HepG2 (cell line): ENCODE measurements around the gene PLK3. TPM values are rescaled to one million over a fixed set of nuclear protein-coding genes. Genes with fewer than 3 reads are reported as not detected.

Experiments
- CREB1 ChIP-seq, 2 experiments: fragments of 450-650 bp in 1 of 2; IDR thresholded peaks; 2 replicates each; pipeline ENCODE4 v1.6.1; 2016 to 2017; ENCODE audit warnings: control low read depth in 1 of 2, mild to moderate bottlenecking in 1 of 2, missing compliant biosample characterization in 1 of 2, missing genetic modification characterization in 1 of 2
- CREB3 ChIP-seq: sonication (generic); formaldehyde crosslinking; IDR thresholded peaks from 2 replicates; pipeline ENCODE4 v1.5.0; 2020; ENCODE audit warnings: missing genetic modification reagents
- E2F1 ChIP-seq: sonication (generic); formaldehyde crosslinking; IDR thresholded peaks from 2 replicates; pipeline ENCODE4 v1.5.0; 2020; ENCODE audit warnings: missing genetic modification reagents
- ETV6 ChIP-seq: sonication (generic); formaldehyde crosslinking; conservative IDR thresholded peaks from 2 replicates; pipeline ENCODE4 v1.4.0; 2020; ENCODE audit warnings: missing genetic modification reagents
- FOXA3 ChIP-seq: IDR thresholded peaks from 2 replicates; pipeline ENCODE4 v1.6.1; 2016; ENCODE audit warnings: missing genetic modification reagents, missing compliant biosample characterization
- XBP1 ChIP-seq: sonication (generic); formaldehyde crosslinking; IDR thresholded peaks from 2 replicates; pipeline ENCODE4 v1.5.0; 2020; ENCODE audit warnings: missing genetic modification reagents
- YEATS4 ChIP-seq: sonication (generic); formaldehyde crosslinking; IDR thresholded peaks from 2 replicates; pipeline ENCODE4 v1.4.0; 2020; ENCODE audit warnings: missing genetic modification reagents, borderline replicate concordance
- ZBTB3 ChIP-seq: sonication (generic); formaldehyde crosslinking; IDR thresholded peaks from 2 replicates; pipeline ENCODE4 v1.4.0; 2020; ENCODE audit warnings: low read depth, mild to moderate bottlenecking, moderate library complexity, missing genetic modification reagents, borderline replicate concordance
- ZNF142 ChIP-seq: sonication (generic); formaldehyde crosslinking; IDR thresholded peaks from 2 replicates; pipeline ENCODE4 v1.4.0; 2020; ENCODE audit warnings: missing genetic modification reagents
- ZNF292 ChIP-seq: sonication (generic); formaldehyde crosslinking; IDR thresholded peaks from 2 replicates; pipeline ENCODE4 v1.8.1; 2022; ENCODE audit warnings: mild to moderate bottlenecking, low read depth, missing genetic modification reagents, borderline replicate concordance
- ZNF510 ChIP-seq: sonication (generic); formaldehyde crosslinking; IDR thresholded peaks from 2 replicates; pipeline ENCODE4 v1.4.0; 2020; ENCODE audit warnings: low read depth, mild to moderate bottlenecking, missing genetic modification reagents
- ZSCAN20 ChIP-seq: sonication (generic); formaldehyde crosslinking; IDR thresholded peaks from 2 replicates; pipeline ENCODE4 v1.4.0; 2020; ENCODE audit warnings: missing genetic modification reagents, mild to moderate bottlenecking, borderline replicate concordance
- polyA plus RNA-seq, 8 experiments: library from polyadenylated mRNA; depleted of rRNA in 3 of 8; stranded (reverse) in 7 of 8; unstranded in 1 of 8; fragments of >200 nt; fragmentation: Illumina TruSeq in 4 of 8; extraction: Trizol in 4 of 8; gene quantifications; 2 replicates each; pipeline versions ENCODE4 v1.2.1 to v1.2.3, GENCODE V29; 2011 to 2016; ENCODE audit warnings: low read depth in 4 of 8, missing spikeins in 1 of 8, mixed read lengths in 1 of 8; ENCODE audit not compliant: insufficient read depth in 1 of 8
- total RNA-seq, 5 experiments: library from RNA; depleted of rRNA; stranded (reverse); fragments of >200 nt; fragmentation: Illumina TruSeq; extraction: Trizol; gene quantifications; 2 replicates each; pipeline ENCODE4 v1.2.3, GENCODE V29; 2016; ENCODE audit warnings: low read depth in 1 of 5
- TF ChIP-seq, protein P1 (sequence below), 2 experiments: fragments of 450-650 bp in 1 of 2; sonication (generic) in 1 of 2; formaldehyde crosslinking; IDR thresholded peaks; 2 replicates each; pipeline versions ENCODE4 v1.5.0 to v1.8.0; 2020 to 2022; ENCODE audit warnings: mild to moderate bottlenecking in 1 of 2, missing genetic modification reagents in 1 of 2
- TF ChIP-seq, protein P2 (sequence below): sonication (generic); formaldehyde crosslinking; IDR thresholded peaks from 2 replicates; pipeline ENCODE4 v1.5.1; 2020; ENCODE audit warnings: mild to moderate bottlenecking, missing genetic modification reagents, moderate library complexity
- TF ChIP-seq, protein P3 (sequence below): sonication (generic); formaldehyde crosslinking; IDR thresholded peaks from 2 replicates; pipeline ENCODE4 v1.8.0; 2022; ENCODE audit warnings: mild to moderate bottlenecking, missing genetic modification reagents

Gene PLK3
- total and polyA plus RNA-seq, 2 of the 13 experiments (the other 11 are each of a cell fraction or from before 2014, with no cell fraction given): 9.8 to 16.9 TPM

DNA sequence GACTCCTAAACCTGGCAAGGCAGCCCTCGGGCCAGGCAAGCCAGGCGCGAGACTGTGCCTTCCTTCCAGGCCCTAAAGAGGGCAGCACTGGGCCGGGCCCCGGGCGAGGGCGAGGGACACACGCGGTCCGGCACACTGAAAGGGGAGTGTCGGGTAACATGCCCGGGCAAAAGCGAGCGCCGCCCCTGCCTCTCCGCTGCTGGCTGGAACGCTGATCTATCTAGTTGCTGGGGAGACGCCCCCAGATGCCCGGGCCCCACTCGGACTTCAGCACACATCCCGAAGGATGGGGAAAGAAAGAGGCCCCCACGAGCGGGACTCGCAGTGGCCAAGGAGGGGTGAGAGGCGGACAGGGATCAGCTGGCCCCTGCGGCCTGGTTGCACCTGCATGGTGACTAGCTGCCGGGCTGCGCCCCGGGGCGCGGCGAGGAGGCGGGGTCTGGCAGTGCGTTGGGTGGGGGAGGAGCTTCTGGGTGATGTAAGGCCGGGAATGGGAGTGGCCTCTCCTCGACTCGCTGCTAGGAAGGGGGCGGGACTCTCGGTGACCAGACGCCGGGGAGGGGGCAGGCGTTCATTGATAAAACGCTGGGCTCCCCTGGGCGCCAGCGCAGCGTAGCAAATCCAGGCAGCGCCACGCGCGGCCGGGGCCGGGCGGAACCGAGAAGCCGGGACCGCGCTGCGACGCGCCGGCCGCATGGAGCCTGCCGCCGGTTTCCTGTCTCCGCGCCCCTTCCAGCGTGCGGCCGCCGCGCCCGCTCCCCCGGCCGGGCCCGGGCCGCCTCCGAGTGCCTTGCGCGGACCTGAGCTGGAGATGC is at the start of gene PLK3 (continued):
- TF ChIP-seq ZSCAN20 (CRISPR knock-in tag): peak; percentile 8; the same call in 1 of the 2 replicates
- TF ChIP-seq E2F1 (CRISPR knock-in tag): no peak; the same call in 1 of the 2 replicates
- TF ChIP-seq, protein P1, sequence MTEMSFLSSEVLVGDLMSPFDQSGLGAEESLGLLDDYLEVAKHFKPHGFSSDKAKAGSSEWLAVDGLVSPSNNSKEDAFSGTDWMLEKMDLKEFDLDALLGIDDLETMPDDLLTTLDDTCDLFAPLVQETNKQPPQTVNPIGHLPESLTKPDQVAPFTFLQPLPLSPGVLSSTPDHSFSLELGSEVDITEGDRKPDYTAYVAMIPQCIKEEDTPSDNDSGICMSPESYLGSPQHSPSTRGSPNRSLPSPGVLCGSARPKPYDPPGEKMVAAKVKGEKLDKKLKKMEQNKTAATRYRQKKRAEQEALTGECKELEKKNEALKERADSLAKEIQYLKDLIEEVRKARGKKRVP (CRISPR knock-in tag; IDR thresholded peaks at IDR 0.05): peak in 1 of 2 experiments; percentile 89; a peak in 2 of 4 replicates
- TF ChIP-seq, protein P2, sequence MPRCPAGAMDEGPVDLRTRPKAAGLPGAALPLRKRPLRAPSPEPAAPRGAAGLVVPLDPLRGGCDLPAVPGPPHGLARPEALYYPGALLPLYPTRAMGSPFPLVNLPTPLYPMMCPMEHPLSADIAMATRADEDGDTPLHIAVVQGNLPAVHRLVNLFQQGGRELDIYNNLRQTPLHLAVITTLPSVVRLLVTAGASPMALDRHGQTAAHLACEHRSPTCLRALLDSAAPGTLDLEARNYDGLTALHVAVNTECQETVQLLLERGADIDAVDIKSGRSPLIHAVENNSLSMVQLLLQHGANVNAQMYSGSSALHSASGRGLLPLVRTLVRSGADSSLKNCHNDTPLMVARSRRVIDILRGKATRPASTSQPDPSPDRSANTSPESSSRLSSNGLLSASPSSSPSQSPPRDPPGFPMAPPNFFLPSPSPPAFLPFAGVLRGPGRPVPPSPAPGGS (CRISPR knock-in tag): no peak
- TF ChIP-seq YEATS4 (CRISPR knock-in tag): peak; percentile 98
- TF ChIP-seq ZNF142 (CRISPR knock-in tag): no peak
- TF ChIP-seq ETV6: no peak
- TF ChIP-seq CREB3 (CRISPR knock-in tag): no peak; the same call in 1 of the 2 replicates
- no peak; the same call in none of the 2 replicates for TF ChIP-seq CREB1 (IDR thresholded peaks at IDR 0.05)
- TF ChIP-seq CREB1 (CRISPR knock-in tag; IDR thresholded peaks at IDR 0.05): no peak
- TF ChIP-seq ZBTB3: peak; percentile 89; the same call in 1 of the 2 replicates
- TF ChIP-seq ZNF510 (CRISPR knock-in tag): peak; percentile 84; the same call in 1 of the 2 replicates
- TF ChIP-seq, protein P3, sequence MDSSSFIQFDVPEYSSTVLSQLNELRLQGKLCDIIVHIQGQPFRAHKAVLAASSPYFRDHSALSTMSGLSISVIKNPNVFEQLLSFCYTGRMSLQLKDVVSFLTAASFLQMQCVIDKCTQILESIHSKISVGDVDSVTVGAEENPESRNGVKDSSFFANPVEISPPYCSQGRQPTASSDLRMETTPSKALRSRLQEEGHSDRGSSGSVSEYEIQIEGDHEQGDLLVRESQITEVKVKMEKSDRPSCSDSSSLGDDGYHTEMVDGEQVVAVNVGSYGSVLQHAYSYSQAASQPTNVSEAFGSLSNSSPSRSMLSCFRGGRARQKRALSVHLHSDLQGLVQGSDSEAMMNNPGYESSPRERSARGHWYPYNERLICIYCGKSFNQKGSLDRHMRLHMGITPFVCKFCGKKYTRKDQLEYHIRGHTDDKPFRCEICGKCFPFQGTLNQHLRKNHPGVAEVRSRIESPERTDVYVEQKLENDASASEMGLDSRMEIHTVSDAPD (CRISPR knock-in tag): peak; percentile 82
- no peak for TF ChIP-seq XBP1
- TF ChIP-seq ZNF292 (CRISPR knock-in tag): peak; percentile 82
- TF ChIP-seq FOXA3 (CRISPR knock-in tag): peak; percentile 59
